OCI-LY3 (cell line): ENCODE measurements around the gene OSER1.

Experiments
- CTCF ChIP-seq: fragments of 200-600, 300-600 bp; sonication (generic); IDR thresholded peaks from 2 replicates; pipeline ENCODE4 v1.5.1; 2014; ENCODE audit warnings: antibody characterized with exemption, low read length, low read depth
- EZH2phosphoT487 ChIP-seq: fragments of 200-600 bp; shearing (Covaris generic); IDR thresholded peaks from 2 replicates; pipeline ENCODE4 v1.6.1; 2018; ENCODE audit warnings: antibody characterized with exemption, mixed run types, low read depth

GRCh38 chr20:44210406-44211176 is at the start of gene OSER1:
- TF ChIP-seq CTCF (no peak), EZH2phosphoT487 (no peak)
